Activated B cell treated with CpG ODN at 0.5 μM for 24 hours (primary cell): ENCODE data around the gene DEPDC5. TPM values are rescaled to one million over a fixed set of nuclear protein-coding genes. Genes with fewer than 3 reads are reported as not detected.

Experiments
- ATAC-seq: fragments of 200-7000 bp; cut with Tn5 transposase; one replicate; pipeline ENCODE4 v1.10.0; 2021; ENCODE audit warnings: low read depth, mild to moderate bottlenecking, moderate library complexity
- CTCF ChIA-PET: fragments of 350-600 bp; sonication (Branson Sonifier 250); formaldehyde crosslinking; loops from one replicate; lab custom pipeline; 2021; ENCODE audit warnings: antibody characterized with exemption; lab: Charles Lee
- POLR2A ChIA-PET: fragments of 350-600 bp; sonication (Branson Sonifier 250); formaldehyde crosslinking; loops from one replicate; lab custom pipeline; 2021; ENCODE audit warnings: antibody characterized with exemption; lab: Charles Lee
- DNase-seq: peaks from one replicate; pipeline ENCODE4 v3.0.0; 2022
- H3K27ac Mint-ChIP-seq: one replicate; pipeline ENCODE4 v1.8.0; 2020; ENCODE audit warnings: mixed read lengths
- H3K27me3 Mint-ChIP-seq: one replicate; pipeline ENCODE4 v1.8.0; 2021; ENCODE audit warnings: mixed read lengths
- H3K36me3 Mint-ChIP-seq: one replicate; pipeline ENCODE4 v1.8.0; 2021; ENCODE audit warnings: low read depth, mixed read lengths
- H3K4me1 Mint-ChIP-seq: one replicate; pipeline ENCODE4 v1.8.0; 2021; ENCODE audit warnings: mixed read lengths
- H3K4me3 Mint-ChIP-seq: one replicate; pipeline ENCODE4 v1.8.0; 2020; ENCODE audit warnings: mild to moderate bottlenecking, mixed read lengths
- H3K9me3 Mint-ChIP-seq: one replicate; pipeline ENCODE4 v1.8.0; 2020; ENCODE audit warnings: mixed read lengths
- CTCF ChIP-seq: fragments of 200-600 bp; IDR thresholded peaks from one replicate; pipeline ENCODE4 v1.8.0; 2022; ENCODE audit warnings: antibody characterized with exemption, mild to moderate bottlenecking
- intact Hi-C: fragments of 100-400 bp; cut with micrococcal nuclease; formaldehyde crosslinking; loops from one replicate; pipeline ENCODE4 v1.15.1; 2024
- total RNA-seq: library from RNA; stranded (reverse); gene quantifications from 2 replicates; pipeline ENCODE4 v1.2.3, GENCODE V29; 2022

Gene DEPDC5
- total RNA-seq, 1 donor from 2014 or later: 79.1 TPM

GRCh38 chr22:31821572-31821971 lies 67.8 kb downstream of the DEPDC5 start:
- no peak for TF ChIP-seq CTCF
- Mint-ChIP-seq H3K36me3 (peaks cover 90% of the 10 kb centered on the region), H3K27me3 (no peaks in the 10 kb centered on the region), H3K27ac (no peak overlapping the region), H3K9me3 (no peaks in the 10 kb centered on the region), H3K4me3 (no peak overlapping the region), H3K4me1 (no peaks in the 10 kb centered on the region)
- ChIA-PET POLR2A (interaction anchor here (0.8 kb wide), 1 partner anchor 9 kb away, joined by 3 read pairs; no protein-coding TSS in a partner anchor), CTCF (no interaction called here)
- intact Hi-C loops: no loop called here
- ATAC-seq: no peak
- DNase-seq: no peak

- H3K27me3 Mint-ChIP-seq: no peaks in the 10 kb centered on the region
- no peaks in the 10 kb centered on the region for H3K4me1 Mint-ChIP-seq
- DNase-seq (no peak), ATAC-seq (no peak)
- ChIA-PET CTCF (no interaction called here), POLR2A (no interaction called here)
- intact Hi-C loops: no loop called here
- no peaks in the 10 kb centered on the region for H3K9me3 Mint-ChIP-seq
- TF ChIP-seq CTCF: no peak
- no peak overlapping the region for H3K27ac Mint-ChIP-seq
- no peak overlapping the region for H3K4me3 Mint-ChIP-seq
- H3K36me3 Mint-ChIP-seq: peaks cover 88% of the 10 kb centered on the region
These were observed 68.7 kb downstream of the DEPDC5 start for GRCh38 chr22:31822523-31822922.

- no peak for TF ChIP-seq CTCF
- no peak for DNase-seq
- intact Hi-C loops: no loop called here
- POLR2A ChIA-PET: no interaction called here
- Mint-ChIP-seq H3K9me3 (no peaks in the 10 kb centered on the region), H3K36me3 (peaks cover 83% of the 10 kb centered on the region), H3K27me3 (no peaks in the 10 kb centered on the region), H3K27ac (no peak overlapping the region), H3K4me1 (peaks cover 17% of the 10 kb centered on the region), H3K4me3 (no peak overlapping the region)
- no peak for ATAC-seq
- CTCF ChIA-PET: no interaction called here
These were observed 71.7 kb downstream of the DEPDC5 start for GRCh38 chr22:31825513-31825912.

- Mint-ChIP-seq H3K4me1 (peaks cover 17% of the 10 kb centered on the region), H3K9me3 (no peaks in the 10 kb centered on the region), H3K4me3 (no peak overlapping the region), H3K27me3 (no peaks in the 10 kb centered on the region), H3K27ac (no peak overlapping the region), H3K36me3 (peaks cover 79% of the 10 kb centered on the region)
- POLR2A ChIA-PET: no interaction called here
- intact Hi-C loops: no loop called here
- CTCF ChIA-PET: no interaction called here
- no peak for DNase-seq
- no peak for ATAC-seq
- TF ChIP-seq CTCF: no peak
These were observed 72.6 kb downstream of the DEPDC5 start for GRCh38 chr22:31826443-31826842.

GRCh38 chr22:31828739-31829138 lies 74.9 kb downstream of the DEPDC5 start:
- H3K36me3 Mint-ChIP-seq: peaks cover 79% of the 10 kb centered on the region
- H3K4me1 Mint-ChIP-seq: peaks cover 17% of the 10 kb centered on the region
- POLR2A ChIA-PET: interaction anchor here (0.7 kb wide), 1 partner anchor 141 kb away, joined by 3 read pairs; no protein-coding TSS in a partner anchor
- peak overlapping the region; percentile 19 for H3K27ac Mint-ChIP-seq
- TF ChIP-seq CTCF: no peak
- no peak for ATAC-seq
- H3K4me3 Mint-ChIP-seq: no peak overlapping the region
- no peak for DNase-seq
- no peaks in the 10 kb centered on the region for H3K9me3 Mint-ChIP-seq
- H3K27me3 Mint-ChIP-seq: no peaks in the 10 kb centered on the region
- intact Hi-C loops: no loop called here
- CTCF ChIA-PET: no interaction called here
